GOT3 (cell line): ENCODE data around the gene SMPX.
"Not testable (repeated sequence)": the region's sequence is repeated elsewhere in the genome, so short reads cannot be mapped to it uniquely, and the experiment has no call there.

Source experiments
- DNase-seq: peaks from one replicate; lab custom pipeline; 2025; ENCODE audit warnings: mixed read lengths; lab: John Stamatoyannopoulos, UW

SMPX gene

DNA sequence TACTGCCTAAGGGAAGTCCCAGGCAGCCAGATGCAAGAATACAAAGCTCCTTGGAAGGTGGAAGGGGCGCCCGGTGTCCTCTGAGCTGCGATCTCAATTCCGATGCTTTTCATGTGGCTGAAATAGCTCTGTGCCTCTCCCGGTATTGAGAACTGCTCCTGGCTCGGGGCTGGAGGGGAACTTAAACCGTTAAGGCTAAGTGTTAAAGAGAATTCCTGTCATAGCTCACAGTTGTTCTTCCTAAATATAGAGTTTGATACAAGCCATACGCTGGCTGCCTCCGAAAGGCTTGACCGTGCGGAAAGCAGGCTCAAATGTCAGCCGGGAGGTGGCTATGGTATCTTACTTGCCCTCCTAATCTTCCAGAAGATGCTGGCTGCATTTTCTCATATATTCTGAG lies at the start of gene SMPX:
TSS of gene SMPX (minus strand) at position 157 of the 400 bp plus-strand sequence. CDS start 3,826 bp downstream, outside the sequence.
- no peak for DNase-seq

DNA sequence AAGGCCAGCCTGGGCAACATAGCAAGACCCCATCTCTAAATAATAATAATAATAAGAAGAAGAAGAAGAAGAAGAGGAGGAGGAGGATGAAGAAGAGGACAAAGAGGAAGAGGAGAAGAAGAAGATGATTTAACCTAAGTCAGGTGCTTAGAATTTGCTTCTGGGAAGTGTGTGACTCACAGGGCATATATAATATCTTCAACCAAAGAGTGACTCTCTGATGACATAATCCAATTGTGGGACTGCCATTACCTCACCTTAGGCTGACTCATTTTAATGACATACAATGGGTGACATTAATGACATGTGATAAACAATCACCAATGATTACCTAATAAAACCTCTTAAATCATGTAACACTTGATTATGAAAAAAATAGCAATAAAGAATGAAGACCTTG lies 48.8 kb upstream of the SMPX start:
- no peak for DNase-seq

DNA sequence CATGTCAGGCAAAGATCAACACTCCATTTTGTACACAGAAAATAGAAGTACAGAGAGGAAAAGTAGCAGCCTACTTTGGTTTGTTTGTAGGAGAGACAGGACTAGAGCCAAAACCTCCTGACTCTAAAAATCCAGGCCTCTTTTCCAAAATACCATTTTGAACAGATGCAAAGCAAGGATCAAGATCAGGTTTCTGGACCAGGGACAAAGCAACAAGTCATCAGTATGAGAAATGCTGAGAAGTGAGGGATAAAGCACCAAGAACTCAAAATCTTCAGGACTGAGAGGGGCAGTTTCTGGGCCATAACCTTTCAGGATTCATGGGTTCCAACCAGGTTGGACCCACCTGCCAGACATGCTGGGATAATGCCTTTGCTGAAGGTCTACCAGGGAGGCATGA lies 44.9 kb upstream of the SMPX start:
- DNase-seq, result no peak

DNA sequence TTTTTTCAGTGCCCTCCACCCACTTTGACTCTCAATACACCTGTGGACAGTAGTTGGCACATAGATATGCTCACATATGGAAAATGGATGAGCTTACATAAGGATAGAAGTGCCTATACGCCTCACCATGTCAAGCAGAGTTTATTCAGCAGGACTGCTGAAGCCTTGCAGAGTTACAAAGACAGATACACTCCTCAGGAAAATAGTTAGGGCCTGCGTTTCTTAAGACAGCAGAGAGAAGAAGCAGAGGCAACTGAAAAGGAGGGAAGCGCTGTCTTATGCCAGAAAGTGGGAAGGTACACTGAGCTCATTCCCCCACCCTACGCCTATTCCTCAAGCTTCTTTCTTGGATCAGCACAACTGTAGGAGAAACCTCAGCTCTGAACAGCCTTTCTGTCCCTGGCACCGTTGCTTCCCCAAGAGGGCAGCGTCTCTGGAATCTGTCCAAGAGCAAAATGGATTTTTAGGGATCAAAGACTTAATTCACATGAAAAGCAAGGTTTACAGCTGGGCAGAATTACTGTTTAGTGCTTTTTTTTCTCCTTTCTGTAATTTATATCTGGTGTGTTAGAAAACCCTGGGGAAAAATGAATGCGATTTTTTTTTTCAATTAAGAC lies 44.2 kb upstream of the SMPX start:
- DNase-seq, result no peak

DNA sequence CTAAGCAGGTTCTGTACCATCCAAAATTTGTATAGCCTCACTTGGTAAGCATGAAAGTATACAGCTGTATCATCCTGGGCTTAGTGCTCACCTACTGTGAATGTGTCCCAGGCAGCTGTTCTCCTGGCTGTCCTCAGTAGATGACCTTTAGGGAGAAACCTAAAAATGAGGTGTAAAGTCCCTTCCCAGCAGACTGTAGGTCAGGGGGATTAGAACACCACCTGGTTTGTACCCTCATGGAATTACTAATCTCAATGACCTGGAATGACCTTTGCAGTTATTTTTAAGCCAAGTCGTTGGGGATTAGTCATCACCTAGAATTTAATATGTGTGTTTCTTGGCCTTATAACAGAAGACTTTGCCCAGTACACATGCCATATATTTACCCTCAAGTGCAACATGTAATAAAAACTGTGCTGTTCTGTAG lies 42.4 kb upstream of the SMPX start:
- no peak for DNase-seq

DNA sequence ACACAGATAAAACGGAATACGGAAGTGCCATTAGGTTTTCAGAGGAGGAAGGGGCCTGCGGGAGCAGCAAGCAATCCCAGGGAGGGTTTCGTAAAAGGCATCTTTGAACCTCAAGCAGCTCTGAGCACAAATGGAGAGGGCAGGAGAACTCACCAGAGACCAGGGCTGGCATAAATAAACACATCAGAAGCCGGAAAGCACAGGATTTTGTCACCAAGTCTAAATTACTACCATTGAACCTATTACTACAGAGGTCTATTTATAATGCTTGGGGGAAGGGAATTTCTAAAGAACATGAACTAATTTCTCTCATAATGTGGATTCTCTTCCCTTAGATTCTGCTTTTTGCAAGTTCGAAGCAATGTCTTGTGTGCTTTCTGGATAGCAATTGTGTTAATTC lies 41.9 kb upstream of the SMPX start:
- DNase-seq, result no peak

DNA sequence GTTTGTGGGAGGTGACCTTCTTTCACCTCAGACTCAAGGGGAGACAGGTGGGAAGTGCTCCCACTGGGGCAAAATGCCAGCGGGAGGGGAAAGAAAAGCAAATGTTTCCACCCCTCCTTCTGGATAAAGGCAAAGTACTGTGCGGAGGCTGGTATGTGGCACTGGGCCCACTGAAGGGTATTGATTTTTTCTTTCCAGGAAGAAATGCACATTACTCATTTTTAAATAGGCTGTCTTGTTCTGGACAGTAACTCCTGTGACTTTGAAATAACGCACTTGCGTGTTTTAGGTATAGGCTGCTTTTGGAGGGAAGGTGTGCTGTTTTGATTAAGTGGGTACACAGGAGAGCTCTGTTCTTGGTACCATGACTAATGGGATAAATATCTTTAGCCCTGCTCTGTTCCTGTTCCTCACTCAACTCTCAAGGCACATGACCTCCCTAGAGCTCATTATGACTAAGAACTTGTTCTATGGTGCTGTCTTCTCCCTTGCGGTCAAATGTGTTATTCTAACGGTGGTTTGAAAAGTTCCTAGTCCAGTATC lies 40.8 kb upstream of the SMPX start:
- DNase-seq, result no peak

DNA sequence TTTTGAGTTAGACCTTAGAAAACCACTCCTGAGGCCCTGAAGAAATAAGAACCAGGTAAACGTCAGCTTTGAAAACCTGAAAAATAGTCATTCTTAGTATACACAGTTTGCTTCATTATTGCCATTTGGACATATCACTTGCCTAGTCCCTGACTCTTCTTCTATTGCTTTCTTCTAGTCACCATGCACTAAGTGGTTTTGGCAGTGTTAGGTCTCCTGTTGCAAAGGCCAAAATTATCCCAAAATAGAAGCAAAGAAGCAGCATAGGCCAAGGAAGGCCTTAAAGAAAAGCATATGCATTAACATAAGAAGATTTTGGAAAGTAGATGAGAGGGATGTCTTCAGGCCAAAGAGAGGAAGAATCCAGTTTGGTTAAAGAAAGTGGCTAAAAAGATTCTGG lies 24.1 kb upstream of the SMPX start:
- no peak for DNase-seq

DNA sequence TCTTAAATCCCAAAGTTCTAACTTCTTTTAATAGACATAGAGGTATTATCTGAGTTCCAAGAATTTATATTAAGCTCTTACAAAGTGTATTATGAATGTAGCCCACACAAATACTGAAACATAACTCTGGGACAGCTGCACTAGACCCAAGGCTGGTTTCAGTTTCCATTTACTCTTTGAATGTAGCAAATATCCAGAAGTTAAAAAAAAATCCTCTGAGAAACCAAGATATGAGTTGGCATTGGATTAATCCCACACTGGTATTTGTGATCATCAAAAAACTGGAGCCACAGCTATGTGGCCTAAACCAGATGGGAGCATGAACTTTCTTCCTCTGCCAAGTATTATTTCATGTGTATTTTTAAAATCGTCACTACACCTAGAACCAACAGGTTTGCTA lies 23.6 kb upstream of the SMPX start:
- no peak for DNase-seq

DNA sequence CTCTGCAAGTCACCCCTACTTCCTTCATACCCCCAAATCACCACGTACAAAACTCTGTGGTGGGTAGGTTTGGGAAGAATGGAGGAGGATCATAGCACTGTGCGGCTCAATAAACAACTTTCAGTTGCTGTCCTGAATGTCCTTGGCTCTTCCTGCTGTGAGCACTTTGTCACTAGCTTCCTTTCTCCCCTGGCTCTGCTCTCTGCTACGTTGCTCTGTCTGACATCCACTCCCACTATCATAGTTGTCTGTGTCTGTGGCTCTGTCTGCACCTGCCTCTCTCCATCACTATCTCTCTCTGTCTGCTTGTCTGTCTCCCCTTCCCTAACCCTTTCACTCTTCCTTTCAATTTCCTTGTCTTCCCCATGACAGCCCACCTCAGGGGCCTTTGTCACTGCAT lies 21.2 kb upstream of the SMPX start:
- DNase-seq, result no peak

DNA sequence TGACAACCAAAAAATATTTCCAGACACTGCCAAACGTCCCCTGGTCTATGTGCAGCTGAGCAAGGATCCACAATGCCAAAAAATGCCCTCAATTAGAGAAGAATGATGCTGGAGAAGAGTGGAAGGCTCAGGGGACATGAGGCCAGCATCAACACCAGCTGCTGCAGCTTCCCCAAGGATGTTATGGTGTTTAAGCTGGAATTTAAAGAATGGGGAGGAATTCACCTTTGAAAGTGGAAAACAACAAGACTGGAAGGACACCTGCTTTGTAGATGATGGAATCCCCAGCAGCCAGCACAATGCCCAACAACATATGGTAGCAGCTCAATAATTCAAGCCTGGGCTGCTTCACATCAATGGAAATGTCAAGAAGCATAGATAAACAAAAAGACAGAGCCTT lies 20.3 kb upstream of the SMPX start:
- DNase-seq, result no peak

DNA sequence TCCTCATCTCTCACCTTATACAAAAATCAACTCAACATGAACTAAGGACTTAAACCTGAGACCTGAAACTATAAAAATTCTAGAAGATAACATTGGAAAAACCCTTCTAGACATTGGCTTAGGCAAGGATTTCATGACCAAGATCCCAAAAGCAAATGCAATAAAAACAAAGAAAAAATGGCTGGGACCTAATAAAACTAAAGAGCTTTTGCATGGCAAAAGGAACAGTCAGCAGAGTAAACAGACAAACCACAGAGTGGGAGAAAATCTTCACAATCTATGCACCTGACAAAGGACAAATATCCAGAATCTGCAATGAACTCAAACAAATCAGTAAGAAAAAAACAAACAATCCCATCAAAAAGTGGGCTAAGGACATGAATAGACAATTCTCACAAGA lies 17.2 kb upstream of the SMPX start:
- DNase-seq, result not testable (repeated sequence)

DNA sequence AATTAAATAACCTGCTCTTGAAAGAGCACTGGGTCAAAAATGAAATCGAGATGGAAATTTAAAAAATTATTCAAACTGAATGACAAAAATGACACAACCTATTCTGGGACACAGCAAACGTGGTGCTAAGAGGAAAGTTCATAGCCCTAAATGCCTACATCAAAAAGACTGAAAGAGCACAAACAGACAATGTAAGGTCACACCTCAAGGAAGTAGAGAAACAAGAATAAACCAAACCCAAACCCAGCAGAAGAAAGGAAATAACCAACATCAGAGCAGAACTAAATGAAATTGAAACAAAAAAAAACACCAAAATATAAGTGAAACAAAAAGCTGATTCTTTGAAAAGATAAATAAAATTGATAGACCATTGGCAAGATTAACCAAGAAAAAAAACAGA lies 15.1 kb upstream of the SMPX start:
- not testable (repeated sequence) for DNase-seq

DNA sequence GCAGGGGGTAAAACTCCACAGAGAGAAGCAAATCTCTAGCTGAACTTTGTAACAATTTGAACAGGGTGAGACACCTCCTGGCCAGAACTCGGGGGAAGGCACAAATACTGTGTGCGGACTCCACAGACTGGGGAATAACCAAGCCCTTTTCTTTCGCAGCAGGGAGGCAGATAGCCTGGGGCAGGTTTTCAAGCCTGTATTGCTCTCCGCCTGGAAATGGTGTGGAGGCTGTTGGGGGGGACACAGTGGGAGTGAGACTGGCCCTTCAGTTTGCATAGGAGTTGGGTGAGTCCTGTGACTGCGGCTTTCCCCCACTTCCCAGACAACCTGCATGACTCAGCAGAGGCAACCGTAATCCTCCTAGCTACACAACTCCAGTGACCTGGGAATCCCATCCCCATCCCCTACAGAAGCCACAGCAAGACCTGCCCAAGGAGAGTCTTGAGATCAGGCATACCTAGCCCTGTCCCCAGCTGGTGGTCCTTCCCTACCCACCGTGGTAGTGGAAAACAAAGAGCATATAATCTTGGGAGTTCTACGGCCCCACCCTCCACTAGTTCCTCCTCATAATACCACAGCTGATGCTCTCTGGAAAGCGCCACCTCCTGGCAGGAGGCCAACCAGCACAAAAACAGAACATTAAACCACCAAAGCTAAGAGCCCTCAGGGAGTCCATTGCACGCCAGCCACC lies 12.9 kb upstream of the SMPX start:
- DNase-seq, result peak; percentile 14

DNA sequence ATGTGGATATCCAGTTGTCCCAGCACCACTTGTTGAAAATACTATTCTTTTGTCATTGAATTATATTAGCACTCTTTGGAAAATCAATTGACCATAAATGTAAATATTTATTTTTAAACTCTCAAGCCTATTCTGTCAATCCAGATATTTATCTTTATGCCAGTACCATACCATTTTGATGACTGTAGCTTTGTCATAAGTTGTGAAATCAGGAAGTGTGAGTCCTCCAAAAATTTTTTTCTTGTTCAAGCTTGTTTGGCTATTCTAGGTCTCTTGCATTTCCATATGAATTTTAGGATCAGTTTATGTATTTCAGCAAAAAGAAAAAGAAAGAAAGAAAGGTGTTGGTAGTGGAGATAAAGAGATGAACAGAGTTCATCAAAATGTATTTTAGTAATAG lies 8.2 kb upstream of the SMPX start:
- no peak for DNase-seq

DNA sequence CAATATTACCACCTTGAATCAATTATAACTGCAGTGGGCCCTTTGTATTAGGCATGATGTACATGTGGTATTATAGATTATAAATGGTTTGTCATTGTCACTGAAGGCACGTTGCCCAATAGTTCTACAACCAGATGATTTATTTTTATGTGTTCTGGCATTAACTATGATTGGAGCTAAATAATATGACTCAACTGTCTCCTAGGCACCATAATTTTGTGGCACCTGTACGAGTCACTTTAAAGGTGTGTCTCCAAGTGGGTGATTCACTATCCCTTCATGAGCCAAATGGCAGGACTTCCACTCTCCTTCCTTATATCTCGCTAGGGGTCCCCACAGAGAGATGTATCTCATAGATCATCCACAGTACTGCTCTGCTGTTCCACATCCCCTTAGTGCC lies 6.1 kb upstream of the SMPX start:
- no peak for DNase-seq

DNA sequence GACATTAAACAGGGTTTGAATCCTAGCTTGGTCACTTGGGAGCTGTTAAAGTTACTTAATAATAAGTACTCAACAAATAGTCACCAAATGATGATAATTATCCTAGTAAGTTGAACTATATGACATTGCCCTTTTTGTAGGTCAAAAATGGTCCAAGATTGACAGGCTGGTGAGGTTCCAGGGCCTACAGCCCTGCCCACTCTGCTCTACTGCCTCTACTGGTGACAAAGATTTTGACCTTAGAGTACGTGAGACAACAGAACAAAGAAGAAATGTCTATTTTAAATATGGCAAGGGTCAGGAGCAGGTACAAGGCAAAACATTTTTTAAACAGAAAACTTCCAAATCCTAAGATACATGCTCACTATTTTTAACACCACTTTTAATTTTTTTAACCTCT lies 572 bp upstream of the SMPX start:
- DNase-seq, result no peak

DNA sequence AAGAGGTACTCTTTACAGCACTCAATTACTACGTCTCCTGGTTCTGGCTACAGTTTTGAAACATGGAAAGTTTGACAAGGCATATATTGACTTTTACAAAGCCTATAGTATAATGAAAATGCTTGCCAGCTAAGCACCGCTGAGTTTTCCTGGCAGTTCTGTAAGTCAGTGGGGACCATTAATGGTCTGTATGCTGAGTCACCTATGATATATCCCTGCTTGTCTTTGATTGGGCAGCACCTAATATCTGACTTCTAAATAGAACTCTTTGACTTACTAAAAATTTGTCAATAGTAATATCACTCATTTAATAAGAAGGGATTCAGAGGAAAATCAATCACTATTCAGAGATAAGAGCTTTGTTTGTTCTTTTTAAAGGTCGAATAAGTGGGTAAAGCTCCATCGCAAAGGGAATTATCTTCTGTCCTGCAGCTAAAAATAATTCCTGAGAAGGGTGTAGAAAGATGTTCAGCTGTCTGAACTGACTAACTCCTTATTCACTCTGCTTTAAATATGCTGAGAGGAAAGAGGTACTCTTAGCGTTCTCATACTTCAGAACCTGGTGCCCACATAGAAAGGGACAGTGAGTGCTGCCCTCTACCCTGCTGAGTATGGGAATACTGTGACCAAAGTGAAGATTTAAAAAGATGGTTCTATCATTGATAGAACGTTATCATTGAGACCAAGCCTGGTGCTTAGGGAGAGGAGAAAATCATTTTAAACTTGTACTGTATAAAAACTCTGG lies 959 bp downstream of the SMPX start:
- no peak for DNase-seq

DNA sequence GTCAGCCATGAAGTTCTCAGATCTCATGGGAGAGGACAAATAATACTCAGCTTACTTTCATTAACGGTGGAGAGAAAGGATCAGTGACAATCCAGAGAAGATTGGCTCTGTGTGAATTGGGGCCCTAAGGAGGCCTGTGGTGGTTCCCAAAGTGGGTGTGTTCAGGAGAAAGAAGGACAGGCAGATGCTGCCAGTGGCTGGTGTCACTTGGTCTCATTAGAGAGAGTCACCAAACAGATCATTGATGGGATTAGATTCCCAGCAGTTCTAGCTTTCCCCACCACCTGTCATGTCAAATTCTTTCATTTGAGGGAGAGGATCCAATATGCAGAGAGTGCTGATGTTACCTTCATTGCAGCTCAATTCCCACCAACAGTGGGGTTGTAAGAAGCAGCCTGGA lies 8.0 kb downstream of the SMPX start:
- no peak for DNase-seq

DNA sequence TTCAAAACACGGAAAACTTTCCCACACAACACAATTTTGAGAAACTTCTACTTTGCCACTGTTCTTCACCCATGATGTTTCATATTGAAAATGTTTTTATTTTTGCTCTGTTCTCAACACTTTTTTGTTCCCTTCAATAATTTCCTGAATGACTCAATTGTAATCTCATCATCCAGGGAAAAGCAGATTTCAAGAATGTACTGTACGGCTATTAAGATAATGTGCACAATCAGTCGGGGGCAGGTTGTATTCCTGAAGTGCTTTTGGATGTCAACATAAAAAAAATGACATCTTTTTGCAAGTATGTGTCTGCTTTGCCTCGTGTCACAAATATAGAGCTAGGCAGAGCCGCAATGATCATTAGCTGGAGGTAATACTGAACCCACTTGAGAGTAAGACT lies 9.7 kb downstream of the SMPX start:
- no peak for DNase-seq

DNA sequence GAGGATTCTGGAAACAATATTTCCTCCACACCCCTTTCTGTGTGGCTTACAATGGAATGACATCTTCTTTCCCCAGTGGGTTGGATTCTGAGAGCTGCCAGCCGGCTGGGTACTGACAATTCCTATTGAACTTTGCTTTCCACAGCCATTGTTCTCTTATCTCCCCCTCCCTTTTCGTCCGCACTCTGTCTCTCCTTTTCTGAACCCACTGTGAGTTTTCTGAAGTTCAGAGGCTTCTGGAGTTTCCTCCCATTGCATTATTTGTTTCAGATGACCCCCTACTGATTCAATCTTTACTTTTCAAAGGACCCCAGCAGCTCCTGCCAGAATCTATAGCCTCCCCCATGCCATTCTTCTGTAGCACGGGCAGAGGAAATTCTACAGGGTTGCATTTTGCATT lies 10.4 kb downstream of the SMPX start:
- no peak for DNase-seq

DNA sequence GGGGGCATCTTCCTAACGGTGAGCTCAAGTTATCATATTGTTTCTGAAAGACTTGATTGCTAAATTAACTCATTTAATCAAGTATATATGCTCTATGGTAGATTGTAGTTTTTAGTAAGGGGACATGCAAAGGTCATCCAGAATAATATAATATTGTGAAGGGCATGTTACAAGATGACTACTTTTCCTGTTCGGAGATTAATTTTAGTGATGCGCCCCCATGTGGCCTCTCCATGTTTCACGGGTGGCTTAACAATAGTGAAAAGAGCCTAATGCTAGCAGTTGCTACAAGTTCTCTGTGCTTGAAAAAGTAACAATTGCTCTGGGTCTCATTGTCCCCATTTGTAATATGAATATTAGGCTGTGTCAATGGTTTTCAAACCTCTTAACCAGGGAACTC lies 12.2 kb downstream of the SMPX start:
- DNase-seq, result no peak

DNA sequence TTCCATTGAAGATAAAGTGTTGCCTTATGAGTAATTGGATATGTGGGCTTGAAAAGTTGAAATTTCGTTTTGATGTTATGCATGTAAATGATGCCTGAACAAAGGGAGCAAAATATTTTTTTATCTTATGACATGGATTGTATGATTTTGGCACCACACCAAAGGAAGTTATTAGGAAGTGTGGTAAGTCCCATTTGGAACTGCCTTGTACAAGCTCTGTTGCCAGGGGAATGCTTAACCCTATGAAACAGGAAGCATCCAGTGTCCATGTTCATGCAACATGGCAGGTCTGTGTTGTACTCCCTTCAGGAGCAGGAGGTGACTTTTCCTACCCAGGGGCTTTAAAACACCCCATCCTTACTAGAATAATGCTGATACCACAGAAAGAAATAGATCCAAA lies 13.2 kb downstream of the SMPX start:
- DNase-seq, result no peak
